Stimulated activated CD4-positive, alpha-beta T cell treated with anti-CD3 and anti-CD28 coated beads, Interleukin-1b, Interleukin-23, amount 100 ng/mL, for 24 hours (primary cell): ENCODE results near the gene AKNAD1.

ENCODE experiments used
- DNase-seq, 4 experiments: peaks; one replicate each; pipeline ENCODE4 v3.0.0-alpha.2; 2020; ENCODE audit warnings: low read depth in 4 of 4, low spot score in 1 of 4

AKNAD1 gene

DNA sequence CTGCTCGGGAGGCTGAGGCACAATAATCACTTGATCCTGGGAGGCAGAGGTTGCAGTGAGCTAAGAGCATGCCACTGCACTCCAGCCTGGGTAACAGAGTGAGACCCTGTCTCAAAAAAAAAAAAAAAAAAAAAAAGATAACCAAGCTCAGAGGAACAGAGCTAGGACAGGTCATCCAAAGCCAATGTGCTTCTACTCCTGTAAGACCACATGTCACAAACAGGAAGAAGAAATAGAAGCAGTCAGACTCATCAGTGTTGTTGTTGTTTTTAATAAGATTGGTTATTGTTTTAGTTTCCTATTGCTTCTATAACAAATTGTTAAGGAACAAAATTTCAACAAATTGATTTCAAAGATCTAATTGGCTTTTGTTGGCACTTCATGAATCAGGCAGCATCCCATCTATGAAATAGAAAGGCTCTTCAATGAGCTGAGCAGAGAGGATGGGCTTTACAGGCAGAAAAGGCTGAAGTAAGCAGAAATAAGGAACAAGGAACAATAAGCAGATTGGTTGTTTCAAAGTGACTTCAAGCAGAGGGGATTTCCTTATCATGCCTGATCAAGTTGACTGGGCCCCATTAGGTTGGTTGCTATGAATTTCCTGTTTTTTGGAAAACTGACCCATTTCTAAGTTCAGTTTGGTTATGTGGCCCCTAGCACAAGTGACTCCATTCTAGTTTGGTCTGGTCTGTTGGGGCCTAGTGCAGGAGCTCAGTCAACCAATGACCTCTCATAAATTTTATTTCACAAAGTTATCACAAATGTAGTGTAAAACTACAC lies 6.0 kb upstream of the AKNAD1 start:
- no peak for DNase-seq

DNA sequence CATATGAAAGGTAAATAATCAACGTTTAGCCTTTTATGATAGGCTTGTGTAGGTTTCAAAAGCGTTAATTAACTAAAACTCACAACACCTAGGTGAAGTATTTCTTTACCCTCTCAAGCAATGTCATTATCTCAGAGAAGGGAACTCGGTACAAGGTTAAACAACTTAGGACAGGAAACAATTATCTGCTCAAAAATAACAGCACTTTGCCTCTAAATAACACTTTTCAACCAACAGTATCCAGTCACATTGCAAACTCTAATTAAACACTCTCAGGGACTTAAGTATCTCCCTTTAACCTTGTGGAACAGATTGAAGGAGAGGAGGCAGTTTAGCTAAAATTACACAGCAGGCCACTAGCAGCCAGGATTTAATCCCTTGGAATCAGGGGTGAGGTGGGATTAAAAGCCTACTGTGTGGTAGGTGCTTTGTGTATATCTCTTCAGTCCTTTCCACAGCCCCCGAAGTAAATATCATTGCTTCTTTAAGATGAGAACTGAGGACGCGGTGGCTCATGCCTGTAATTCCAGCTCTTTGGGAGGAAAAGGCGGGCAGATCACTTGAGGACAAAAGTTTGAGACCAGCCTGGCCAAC lies 5.2 kb upstream of the AKNAD1 start:
- DNase-seq = no peak

DNA sequence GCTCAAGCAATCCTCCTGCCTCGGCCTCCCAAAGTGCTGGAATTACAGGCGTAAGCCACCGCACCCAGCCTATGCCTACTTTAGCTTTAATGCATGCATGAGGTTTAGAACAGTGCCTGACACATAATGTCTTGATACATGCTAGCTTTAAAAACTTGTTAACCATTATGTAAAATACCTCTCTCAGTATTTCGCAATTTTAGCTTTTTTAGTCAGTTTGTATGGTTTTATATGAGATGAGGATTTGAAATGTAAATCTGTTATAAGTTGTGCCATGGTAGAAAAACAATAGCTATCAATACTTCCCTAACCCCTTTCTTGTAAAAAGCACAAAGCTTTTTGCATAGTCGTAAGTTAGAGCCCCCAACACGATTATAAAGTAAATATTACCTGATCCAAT lies 4.7 kb upstream of the AKNAD1 start:
- no peak for DNase-seq

DNA sequence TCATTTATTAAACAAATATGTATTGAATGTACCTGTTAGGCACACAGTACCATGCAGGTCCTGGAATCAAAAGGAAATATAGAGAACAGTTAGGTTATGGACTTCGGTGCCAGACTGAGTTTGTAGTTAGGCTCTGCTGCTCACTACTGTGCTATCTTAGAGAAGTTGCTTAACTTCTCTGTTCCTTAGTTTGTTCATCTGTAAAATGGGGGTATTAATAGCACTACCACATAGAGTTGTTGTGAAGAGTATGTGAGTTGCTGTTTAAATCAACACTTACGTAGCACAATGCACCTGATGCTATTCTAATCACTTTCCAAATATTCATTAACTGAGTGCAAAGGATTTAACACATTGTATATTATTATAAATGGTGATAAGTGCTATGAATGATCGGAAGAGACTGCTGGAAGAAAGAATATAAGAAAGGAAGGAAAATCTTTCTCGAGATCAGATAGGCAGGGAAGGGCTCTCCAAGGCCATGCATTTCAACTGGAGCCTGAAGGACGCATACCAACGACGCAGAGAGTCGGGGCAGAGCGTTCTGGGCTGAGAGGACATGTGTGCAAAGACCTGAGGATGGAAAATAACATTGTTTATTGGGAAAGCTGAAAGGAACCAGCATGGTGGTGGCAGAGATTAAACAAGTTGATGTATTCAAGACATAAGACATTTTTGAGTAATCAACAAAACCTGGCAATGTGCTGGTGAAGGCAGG lies 3.5 kb upstream of the AKNAD1 start:
- no peak for DNase-seq

DNA sequence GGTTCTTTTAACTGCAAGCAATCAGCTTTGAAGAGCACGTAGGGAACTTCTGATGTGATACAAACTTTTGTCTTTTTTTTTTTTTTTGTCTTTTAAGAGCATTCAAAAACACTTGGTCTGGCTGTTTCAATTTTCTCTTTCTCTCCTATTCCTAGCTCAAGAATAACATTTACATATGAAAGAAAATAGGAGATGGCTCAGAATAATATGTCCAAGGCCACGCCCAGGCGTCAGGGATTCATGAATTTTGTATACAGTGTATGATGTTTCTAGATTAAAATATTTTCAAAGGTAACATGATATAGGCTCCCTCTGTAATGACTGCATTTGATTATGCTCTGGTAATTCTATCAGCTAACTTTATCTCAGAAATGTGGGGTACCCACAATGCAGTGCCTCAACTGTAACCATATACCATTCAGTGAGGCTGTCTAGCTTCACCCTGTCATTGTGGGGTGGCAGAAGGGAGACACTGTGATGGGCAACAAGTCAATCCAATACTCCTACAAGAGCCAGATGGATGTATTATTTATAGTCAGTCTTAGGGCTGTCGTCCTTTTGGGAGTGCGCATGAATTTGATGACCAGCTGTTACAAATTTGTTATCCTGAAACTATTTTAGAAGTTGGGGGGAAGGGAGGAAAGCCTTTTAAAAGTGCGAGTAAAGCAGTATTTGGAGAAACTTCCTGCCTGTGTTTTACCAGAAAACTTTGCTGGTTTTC lies 1.5 kb upstream of the AKNAD1 start:
- no peak for DNase-seq

DNA sequence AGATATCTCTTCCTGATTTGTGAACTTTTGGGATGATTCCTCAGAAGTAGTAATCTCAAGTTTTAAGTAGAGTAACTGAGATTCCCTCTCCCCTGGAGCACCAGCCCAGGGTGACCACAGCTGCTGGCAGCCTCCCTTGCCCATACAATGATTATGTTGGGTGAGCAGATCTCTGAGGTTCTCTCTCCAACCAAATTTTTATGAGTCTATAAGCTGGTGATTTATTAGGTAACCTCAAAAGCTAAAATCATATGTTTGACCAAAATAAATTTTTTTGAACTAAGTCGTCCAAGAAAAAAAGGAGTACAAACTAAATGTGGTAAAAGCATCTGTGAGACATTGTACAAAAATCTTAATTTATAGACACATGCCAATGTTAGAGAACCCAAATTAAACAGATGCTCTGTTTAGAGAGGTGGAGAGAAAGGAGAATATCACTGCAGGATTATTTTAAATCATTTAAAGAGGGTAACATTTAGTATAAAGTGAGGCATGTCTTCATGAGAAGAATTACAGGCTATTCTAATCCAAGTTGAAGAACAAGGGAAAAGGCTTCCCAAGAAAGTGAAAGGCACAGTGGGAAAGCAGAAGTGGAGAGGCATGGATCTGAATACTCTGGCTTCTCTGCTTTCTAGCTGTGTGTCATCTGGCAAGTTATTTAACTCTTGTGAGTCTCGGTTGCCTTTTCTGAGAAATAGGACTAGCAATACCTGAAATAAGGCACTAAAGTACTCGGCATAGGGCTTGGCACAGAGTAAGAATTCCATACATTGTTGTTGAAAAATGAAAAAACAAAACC lies 2.5 kb downstream of the AKNAD1 start:
- DNase-seq = no peak

DNA sequence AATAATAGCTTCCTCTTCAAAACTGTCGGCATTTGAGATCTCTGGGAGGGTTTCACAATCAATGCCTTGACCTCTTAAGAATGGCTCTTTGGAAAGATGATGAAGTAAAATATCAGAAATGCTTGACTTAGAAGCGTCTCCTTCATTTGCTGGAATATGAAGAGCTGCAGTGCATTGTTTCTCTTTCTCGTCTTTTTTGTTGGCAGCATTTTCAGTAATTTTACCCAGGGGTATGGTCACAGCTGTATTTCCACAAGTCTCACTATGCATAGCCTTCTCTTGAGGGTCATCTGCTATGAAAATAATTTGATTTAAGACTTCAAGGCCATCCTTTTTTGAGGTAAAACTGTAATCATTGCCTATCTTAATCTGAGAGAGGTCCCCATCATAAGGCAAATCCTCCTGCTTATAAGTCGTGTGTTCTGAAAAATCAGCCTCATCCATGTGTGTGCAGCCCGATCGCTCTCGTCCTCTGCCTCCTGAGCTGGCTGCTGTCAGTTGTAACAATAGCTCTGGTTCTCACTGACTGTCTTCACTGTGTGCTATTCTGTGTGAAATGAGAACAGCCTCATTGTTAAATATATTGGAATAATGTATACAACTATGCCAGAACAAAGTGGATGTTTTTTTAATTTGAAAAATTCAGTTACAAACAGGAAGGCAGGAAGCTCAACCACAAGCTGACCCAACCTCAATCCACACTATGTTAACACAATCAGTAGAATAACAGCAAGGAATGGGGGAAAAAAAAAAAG lies 4.5 kb downstream of the AKNAD1 start:
- DNase-seq = no peak

DNA sequence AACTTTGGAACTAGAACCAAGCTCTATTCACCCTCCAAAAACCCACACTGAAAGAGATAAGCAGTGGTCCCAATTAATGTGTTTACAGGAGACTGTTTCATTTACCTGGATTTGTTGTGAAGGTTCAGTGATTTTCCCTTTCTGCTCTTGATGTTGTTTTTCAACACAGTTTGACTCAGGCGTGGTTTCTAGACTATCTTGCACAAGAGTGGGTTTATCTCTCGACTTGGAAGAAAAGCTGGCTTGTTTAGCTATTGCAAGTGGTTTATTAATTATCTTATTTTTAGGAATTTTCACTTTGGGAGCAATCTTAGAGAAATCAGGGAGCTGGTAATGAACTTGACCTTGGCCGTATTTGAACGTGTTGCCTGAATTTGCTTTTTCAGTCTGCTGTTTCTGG lies 5.3 kb downstream of the AKNAD1 start:
- no peak for DNase-seq

DNA sequence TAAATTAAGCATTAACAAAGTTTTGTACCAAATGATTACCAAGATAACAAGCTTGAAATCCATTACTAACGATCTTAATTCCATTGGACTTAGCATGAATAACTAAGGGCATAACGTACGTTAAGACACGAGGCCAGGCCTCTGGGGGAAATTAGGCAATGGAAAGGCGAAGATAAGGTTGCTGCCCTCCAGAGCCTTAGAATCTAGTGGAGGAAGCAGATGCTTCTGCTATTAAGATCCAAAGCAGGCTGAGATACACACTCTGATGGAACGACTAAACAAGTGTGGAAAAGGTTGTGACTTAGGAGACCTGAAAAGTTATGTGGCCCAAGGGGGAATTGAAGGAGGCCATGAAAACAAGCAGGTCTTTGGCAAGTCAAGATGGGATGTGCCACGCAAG lies 6.0 kb downstream of the AKNAD1 start:
- no peak for DNase-seq

DNA sequence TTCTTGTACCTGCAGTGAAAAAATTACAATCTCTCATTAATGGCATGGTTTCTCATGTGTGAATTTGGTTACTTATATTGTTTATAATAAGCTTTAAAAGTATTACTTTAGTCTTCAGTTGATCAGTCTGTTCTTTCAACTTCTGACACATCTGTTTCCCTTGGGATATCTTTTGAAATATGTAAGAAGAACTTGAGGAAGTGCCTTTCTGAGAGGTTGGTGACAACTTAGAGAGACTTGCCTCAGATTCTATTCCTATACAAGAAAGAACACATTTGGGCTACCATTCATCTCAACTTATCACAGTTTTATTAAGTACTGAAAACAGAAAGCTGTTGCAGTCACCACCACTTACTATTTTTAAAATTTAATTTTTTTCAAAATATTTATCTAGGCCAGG lies 8.1 kb downstream of the AKNAD1 start:
- no peak for DNase-seq

DNA sequence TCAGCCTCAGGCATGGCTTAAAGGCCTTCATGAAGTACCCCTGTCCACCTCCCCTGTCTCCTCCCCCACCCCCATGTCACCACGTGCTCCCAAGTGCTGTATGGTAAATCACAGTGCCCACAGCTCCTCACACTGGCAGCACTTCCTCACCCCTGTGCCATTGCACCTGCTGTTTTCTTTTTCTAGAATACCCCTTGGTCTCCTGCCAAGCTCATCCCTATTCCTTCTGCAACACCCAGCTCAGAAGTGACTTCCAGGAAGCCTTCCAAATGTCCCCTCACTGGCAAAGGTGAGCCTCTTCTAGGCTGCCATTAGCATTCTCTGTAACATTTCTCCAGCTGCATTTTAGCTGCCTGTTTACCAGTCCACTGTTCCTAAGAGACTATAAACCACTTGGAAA lies 9.4 kb downstream of the AKNAD1 start:
- DNase-seq = no peak

DNA sequence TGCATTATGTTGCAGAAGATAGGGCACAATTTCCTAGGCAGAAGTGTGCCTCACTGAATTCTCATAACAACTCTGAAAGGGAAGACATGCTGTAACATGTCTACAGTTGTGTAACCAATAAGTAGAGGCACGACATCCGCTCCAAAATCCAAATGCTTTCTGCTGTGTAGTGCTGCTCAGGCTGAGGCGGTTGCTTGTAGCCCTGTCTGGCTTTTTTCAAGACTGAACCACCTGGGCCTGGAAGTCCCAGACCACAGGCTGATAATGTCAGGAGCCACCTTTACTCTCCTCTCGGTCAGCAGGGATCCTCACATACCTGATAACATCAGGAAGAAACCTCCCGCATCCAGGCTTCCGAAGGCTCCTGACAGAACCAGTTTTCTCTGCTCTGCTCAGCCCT lies 10.9 kb downstream of the AKNAD1 start:
- DNase-seq = no peak

DNA sequence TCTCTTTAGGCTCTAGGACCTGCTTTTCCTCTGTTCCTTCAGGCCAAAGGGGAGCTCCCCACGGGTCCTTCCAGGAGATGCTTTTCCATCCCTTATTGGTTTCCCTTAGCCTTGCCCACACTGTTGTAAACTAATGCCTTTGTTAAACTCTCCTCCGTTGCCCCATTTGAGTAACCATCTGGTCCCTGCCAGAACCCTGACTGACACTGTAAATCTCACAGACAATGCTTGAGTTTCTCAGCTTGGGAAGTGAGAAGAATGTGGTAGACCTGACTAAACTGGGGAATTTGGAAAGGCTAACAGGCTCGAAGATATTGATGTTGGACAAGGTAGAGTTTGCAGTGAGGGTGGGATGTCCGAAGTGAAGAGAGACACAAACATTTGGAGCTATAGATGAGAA lies 11.4 kb downstream of the AKNAD1 start:
- no peak for DNase-seq

DNA sequence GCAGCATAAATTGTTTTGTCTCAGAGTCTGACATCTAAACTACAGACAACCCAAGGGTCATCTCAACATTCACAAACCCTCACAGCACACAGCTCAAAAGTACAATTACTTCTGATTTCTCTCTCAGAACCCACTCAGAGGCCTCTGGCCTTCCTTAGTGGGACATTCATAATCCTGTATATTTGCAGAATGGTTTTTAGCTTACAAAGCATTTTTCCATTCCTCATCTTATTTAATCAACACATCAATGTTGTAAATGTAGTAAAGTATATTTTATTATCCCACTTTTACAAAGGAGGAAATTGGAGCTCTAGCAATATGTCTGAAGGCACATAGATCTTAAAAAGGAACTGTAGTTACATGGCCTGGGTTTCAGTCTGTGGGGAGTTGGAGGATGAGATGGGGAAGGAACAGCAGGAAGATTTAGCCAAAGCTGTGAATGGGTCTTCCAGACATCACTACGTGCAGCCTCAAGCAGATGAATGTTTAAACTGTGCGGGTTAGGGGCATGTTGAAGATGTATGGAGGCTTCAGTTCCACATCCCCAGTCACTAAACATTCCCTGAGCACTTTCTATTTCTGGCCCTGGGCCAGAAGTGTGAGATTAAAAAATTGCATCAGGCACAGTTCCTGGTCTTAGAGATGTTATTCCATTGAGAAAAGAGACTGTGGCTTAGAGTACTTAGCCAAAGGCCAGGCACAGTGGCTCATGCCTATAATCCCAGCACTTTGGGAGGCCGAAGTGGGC lies 13.3 kb downstream of the AKNAD1 start:
- DNase-seq = no peak

DNA sequence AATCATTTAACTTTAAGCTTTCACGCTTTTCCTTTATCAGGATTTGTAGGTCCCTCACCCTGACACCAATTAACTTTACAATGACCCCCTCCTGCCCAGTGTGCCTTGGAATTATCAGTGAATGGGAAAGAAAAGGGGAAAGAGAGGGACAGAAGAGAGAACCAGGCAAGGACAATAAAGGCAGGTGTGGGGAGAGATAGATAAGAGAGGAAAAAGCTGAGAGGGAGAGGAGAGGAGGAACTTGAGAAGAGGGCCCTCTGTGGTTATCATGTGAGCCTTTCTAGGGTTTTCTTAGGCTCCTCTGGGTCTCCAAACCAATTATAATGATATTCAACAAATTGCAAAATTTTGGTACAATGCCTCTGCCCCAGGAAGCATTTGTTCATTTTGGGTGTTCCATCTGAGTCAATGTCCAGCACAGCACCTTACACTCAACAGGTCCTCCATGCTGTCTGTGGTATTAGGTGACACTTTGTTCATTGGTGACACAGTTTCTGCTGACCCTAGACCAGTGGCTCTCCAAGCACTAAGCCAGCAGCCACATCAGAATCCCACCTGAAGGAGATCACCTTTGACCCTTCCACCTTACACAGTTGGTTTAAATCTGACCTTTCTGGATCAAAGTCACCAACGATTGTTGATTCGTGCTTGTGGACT lies 14.2 kb downstream of the AKNAD1 start:
- no peak for DNase-seq

DNA sequence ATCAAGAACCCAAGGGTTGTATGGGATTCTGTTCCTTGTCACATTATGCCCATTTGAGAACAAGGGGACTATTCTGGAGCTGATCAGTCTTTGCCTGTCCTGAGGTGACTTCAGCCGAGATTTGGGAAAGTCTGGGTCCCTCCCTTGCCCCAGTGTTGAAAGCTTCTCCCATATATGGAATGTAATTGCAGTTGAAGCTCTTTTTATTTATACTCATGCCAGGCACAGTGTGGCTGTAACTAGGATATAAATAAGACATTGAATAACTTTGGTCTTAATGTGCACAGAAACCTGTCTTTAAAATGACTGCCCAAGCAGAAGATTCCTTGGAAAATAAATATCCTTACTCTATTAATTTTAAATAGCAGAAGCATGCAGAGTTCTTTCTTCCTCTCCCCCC lies 15.2 kb downstream of the AKNAD1 start:
- no peak for DNase-seq

DNA sequence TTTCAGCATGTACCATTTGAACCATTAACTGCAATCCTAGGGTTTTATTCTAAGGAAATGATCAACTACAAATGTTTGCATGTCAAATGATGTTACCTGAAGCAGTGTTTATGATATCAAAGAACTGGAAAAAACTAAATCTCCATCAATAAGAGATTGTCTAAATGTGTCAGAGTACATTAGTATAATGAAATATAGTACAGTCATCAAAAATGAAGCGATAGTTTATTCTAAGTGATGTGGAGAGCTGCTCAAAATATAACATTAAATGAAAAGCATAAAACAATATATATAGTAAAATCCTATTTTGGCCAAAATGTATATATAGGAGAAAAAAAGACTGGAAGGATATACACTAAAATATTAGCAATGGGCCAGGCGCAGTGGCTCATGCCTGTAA lies 24.0 kb downstream of the AKNAD1 start:
- no peak for DNase-seq

DNA sequence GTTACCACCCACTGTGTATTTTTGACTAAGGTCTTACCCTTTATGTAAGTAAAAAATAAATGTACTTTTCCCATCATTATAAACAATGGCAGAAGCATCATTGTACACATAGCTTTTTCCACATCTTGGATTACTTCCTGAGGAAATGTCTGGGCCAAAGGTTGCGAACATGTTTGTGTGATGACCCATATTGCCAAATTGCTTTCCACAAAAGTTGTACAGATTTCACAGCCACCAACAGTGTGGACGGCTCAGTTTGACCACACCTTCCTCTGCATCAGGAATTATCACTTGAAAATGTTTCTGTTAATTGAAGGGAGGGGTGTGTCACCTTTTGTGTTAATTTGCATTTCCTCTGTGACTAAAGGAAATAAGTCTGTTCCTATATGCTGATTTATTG lies 25.7 kb downstream of the AKNAD1 start:
- DNase-seq = no peak
